GM12878 (cell line): ENCODE data around the gene TAS2R30. TPM values are rescaled to one million over a fixed set of nuclear protein-coding genes. Genes with fewer than 3 reads are reported as not detected.
A peak's percentile ranks its signal among the peaks of the same experiment; 100 is the strongest.

Source experiments
- ATAC-seq: fragments of 200-7000 bp; cut with Tn5 transposase; 3 replicates; pipeline ENCODE4 v1.9.1; 2020; ENCODE audit warnings: mild to moderate bottlenecking, moderate library complexity
- BruUV-seq: library from RNA; stranded (reverse); fragments of 400-500 nt; replicated peaks from 2 replicates; lab custom pipeline; 2021; lab: Mats Ljungman, UMichigan
- CTCF ChIA-PET: fragments of 300-600 bp; sonication (Branson Sonifier 250); formaldehyde crosslinking; extraction: SDS; loops from one replicate; lab custom pipeline; 2021; ENCODE audit warnings: inconsistent platforms; lab: Yijun Ruan, JAX
- POLR2A ChIA-PET: fragments of 350-600 bp; formaldehyde crosslinking; extraction: SDS; loops from one replicate; lab custom pipeline; 2021; ENCODE audit warnings: inconsistent platforms; lab: Charles Lee
- RAD21 ChIA-PET: fragments of 300-600 bp; sonication (Branson Sonifier 250); formaldehyde crosslinking; loops from one replicate; lab custom pipeline; 2023; ENCODE audit warnings: antibody characterized with exemption; ENCODE audit not compliant: unreplicated experiment; lab: Charles Lee
- SMC1A ChIA-PET: fragments of 300-600 bp; sonication (Branson Sonifier 250); formaldehyde crosslinking; loops from one replicate; lab custom pipeline; 2023; ENCODE audit not compliant: unreplicated experiment, uncharacterized antibody; lab: Charles Lee
- DNase-seq: peaks from one replicate; pipeline ENCODE4 v3.0.0-alpha.2; 2011; ENCODE audit warnings: low read depth, low spot score
- FAIRE-seq: peaks from 3 replicates; lab custom pipeline; 2011; peaks lifted over from hg19 to GRCh38; lab: Jason Lieb, UNC
- H2AFZ ChIP-seq: 2 replicates; pipeline ENCODE4 v1.6.0; 2011; ENCODE audit warnings: low read depth, low read length, control low read depth; ENCODE audit not compliant: control insufficient read depth
- H3K27ac ChIP-seq: 2 replicates; pipeline ENCODE4 v1.5.1; 2011; ENCODE audit warnings: control low read depth; ENCODE audit not compliant: control insufficient read depth, insufficient read depth
- H3K27me3 ChIP-seq, 2 experiments: replicated peaks in 1 of 2; 2 replicates each; pipeline versions ENCODE4 v1.6.0 to v1.6.1; 2011; ENCODE audit warnings: low read length in 1 of 2; ENCODE audit not compliant: control insufficient read depth in 2 of 2, insufficient read depth in 2 of 2
- H3K36me3 ChIP-seq, 2 experiments: 2 replicates each; pipeline ENCODE4 v1.5.1; 2011; ENCODE audit warnings: low read length in 1 of 2; ENCODE audit not compliant: control insufficient read depth in 2 of 2, insufficient read depth in 2 of 2
- H3K4me1 ChIP-seq: 2 replicates; pipeline ENCODE4 v1.6.1; 2011; ENCODE audit warnings: mild to moderate bottlenecking, low read length, moderate library complexity, mixed read lengths; ENCODE audit not compliant: control insufficient read depth, insufficient read depth
- H3K4me2 ChIP-seq: 2 replicates; pipeline ENCODE4 v1.6.0; 2011; ENCODE audit warnings: control low read depth; ENCODE audit not compliant: control insufficient read depth, insufficient read depth
- H3K4me3 ChIP-seq: fragments of 200-600 bp; sonication (generic); 2 replicates; pipeline ENCODE4 v1.5.1; 2016
- H3K79me2 ChIP-seq: 2 replicates; pipeline ENCODE4 v1.6.0; 2011; ENCODE audit warnings: low read length; ENCODE audit not compliant: control insufficient read depth, insufficient read depth
- H3K9ac ChIP-seq: 2 replicates; pipeline ENCODE4 v1.8.0; 2011; ENCODE audit warnings: low read length, control low read depth, mixed read lengths; ENCODE audit not compliant: control insufficient read depth, insufficient read depth
- H3K9me3 ChIP-seq: replicated peaks from 3 replicates; pipeline ENCODE4 v1.5.1; 2011; ENCODE audit warnings: mild to moderate bottlenecking, low read length; ENCODE audit not compliant: control insufficient read depth, insufficient read depth
- H4K20me1 ChIP-seq: 2 replicates; pipeline ENCODE4 v1.6.0; 2011; ENCODE audit not compliant: control insufficient read depth, insufficient read depth
- CEBPB ChIP-seq, 2 experiments: fragments of 150-350 bp in 1 of 2; IDR thresholded peaks; 2 replicates each; pipeline ENCODE4 v1.6.1; 2012 to 2014; ENCODE audit warnings: low read depth in 2 of 2, low read length in 2 of 2, borderline replicate concordance in 1 of 2, inconsistent platforms in 1 of 2
- CHD2 ChIP-seq: IDR thresholded peaks from 2 replicates; pipeline ENCODE4 v1.6.1; 2011; ENCODE audit warnings: low read depth, low read length, improper control_type of control experiment, borderline replicate concordance
- KLF5 ChIP-seq: fragments of 450-650 bp; IDR thresholded peaks from 2 replicates; pipeline ENCODE4 v1.6.1; 2014; ENCODE audit warnings: mild to moderate bottlenecking; ENCODE audit not compliant: partially characterized antibody
- NFYA ChIP-seq: IDR thresholded peaks from 2 replicates; pipeline ENCODE4 v1.6.1; 2011; ENCODE audit warnings: low read depth, mild to moderate bottlenecking, low read length, improper control_type of control experiment, borderline replicate concordance
- RCOR1 ChIP-seq: conservative IDR thresholded peaks from 2 replicates; pipeline ENCODE4 v1.6.1; 2012; ENCODE audit warnings: low read depth, low read length, improper control_type of control experiment
- RUNX3 ChIP-seq: IDR thresholded peaks from 2 replicates; pipeline ENCODE4 v1.6.1; 2012; ENCODE audit warnings: low read length, inconsistent platforms
- SMAD5 ChIP-seq: IDR thresholded peaks from 2 replicates; pipeline ENCODE4 v1.6.1; 2016; ENCODE audit warnings: antibody characterized with exemption, low read depth
- STAT3 ChIP-seq: IDR thresholded peaks from 2 replicates; pipeline ENCODE4 v1.6.1; 2011; ENCODE audit warnings: low read depth, low read length, improper control_type of control experiment
- TCF3 ChIP-seq: IDR thresholded peaks from 2 replicates; pipeline ENCODE4 v1.6.1; 2012; ENCODE audit warnings: low read depth, mild to moderate bottlenecking, low read length, borderline replicate concordance; ENCODE audit not compliant: insufficient read depth
- ZNF207 ChIP-seq: fragments of 450-650 bp; IDR thresholded peaks from 2 replicates; pipeline ENCODE4 v1.6.1; 2014; ENCODE audit warnings: antibody characterized with exemption, mild to moderate bottlenecking, borderline replicate concordance
- in situ Hi-C: fragments of 300-500 bp; cut with MboI; formaldehyde crosslinking; loops from 9 replicates; pipeline ENCODE4 v1.14.3; 2018; ENCODE audit warnings: mixed read lengths
- intact Hi-C: fragments of 100-400 bp; cut with micrococcal nuclease; formaldehyde crosslinking; loops from one replicate; pipeline ENCODE4 v1.14.2; 2022; ENCODE audit not compliant: unreplicated experiment
- polyA plus RNA-seq, 11 experiments: library from polyadenylated mRNA; depleted of rRNA in 4 of 11; unstranded in 6 of 11; stranded (reverse) in 5 of 11; fragments of >200 nt; fragmentation: Nextera tagmentation in 4 of 11; fragmentation: Illumina TruSeq in 1 of 11; extraction: Ambion mirVana in 4 of 11; extraction: Trizol in 1 of 11; gene quantifications; 1 replicate in 1 of 11; 2 replicates in 10 of 11; pipeline versions ENCODE4 v1.2.1 to v1.2.3, GENCODE V29; 2011 to 2016; ENCODE audit warnings: inconsistent platforms in 2 of 11, missing spikeins in 2 of 11, low read depth in 1 of 11
- total RNA-seq, 4 experiments: library from RNA; depleted of rRNA in 3 of 4; stranded (reverse); fragments of >200 nt in 3 of 4; fragmentation: Illumina TruSeq in 1 of 4; extraction: Trizol in 1 of 4; gene quantifications; 2 replicates each; pipeline versions ENCODE4 v1.2.1 to v1.2.3, GENCODE V29; 2013 to 2021

TAS2R30 gene
- total and polyA plus RNA-seq, 10 of the 15 experiments (the other 5 are each of a cell fraction or from before 2014, with no cell fraction given): 0.09 to 5.9 (median 0.54) TPM; not detected in 3

GRCh38 chr12:11183011-11183410, 48.6 kb upstream of the TAS2R30 start (continued):
- TF ChIP-seq KLF5 (no peak), TCF3 (no peak), RUNX3 (peak; percentile 79)
- TF ChIP-seq, all 136 proteins: peak for 4

- TF ChIP-seq SMAD5 (no peak), NFYA (no peak), ZNF207 (no peak), CHD2 (no peak), STAT3 (no peak), RCOR1 (no peak), CEBPB (IDR thresholded peaks at IDR 0.05; ENCODE audit: borderline replicate concordance in 1 of 2, low read depth in 2 of 2, low read length in 2 of 2) (no peak)
- no peaks in the 10 kb centered on the region for H3K79me2 ChIP-seq
- ChIA-PET CTCF (interaction anchor here (0.9 to 1.5 kb wide), 2 partner anchors 19 to 39 kb away, joined by 3 read pairs; no protein-coding TSS in a partner anchor), SMC1A (no interaction called here), RAD21 (no interaction called here), POLR2A (interaction anchor here (2.0 kb wide), 1 partner anchor 11 kb away, joined by 7 read pairs; the partner anchor contains the start of gene SMIM10L1)
- H3K9ac ChIP-seq: no peak overlapping the region
- intact Hi-C loops (no loop called here), in situ Hi-C loops (no loop called here)
- FAIRE-seq: no peak
- BruUV-seq: no TSS peak
- H4K20me1 ChIP-seq: no peaks in the 10 kb centered on the region
- no peak overlapping the region for H2AFZ ChIP-seq
- H3K27ac ChIP-seq: no peak overlapping the region
- no peaks in the 10 kb centered on the region for H3K9me3 ChIP-seq
- DNase-seq: no peak
- H3K4me1 ChIP-seq: no peaks in the 10 kb centered on the region
- H3K4me3 ChIP-seq: no peak overlapping the region
- no peak for ATAC-seq
- H3K27me3 ChIP-seq: no peaks in the 10 kb centered on the region
- H3K36me3 ChIP-seq: no peaks in the 10 kb centered on the region
- H3K4me2 ChIP-seq: no peak overlapping the region
Measured at GRCh38 chr12:11182529-11182928, 48.1 kb upstream of the TAS2R30 start.
